HG02571 (cell line): ENCODE data around the gene GRAPL.
"Not testable (repeated sequence)": the region's sequence is repeated elsewhere in the genome, so short reads cannot be mapped to it uniquely, and the experiment has no call there.

ENCODE experiments used
- ATAC-seq: cut with Tn5 transposase; IDR thresholded peaks from one replicate; pipeline ENCODE4 v1.9.1; 2021; ENCODE audit warnings: mild to moderate bottlenecking, moderate library complexity; ENCODE audit not compliant: unreplicated experiment

The GRAPL gene

DNA sequence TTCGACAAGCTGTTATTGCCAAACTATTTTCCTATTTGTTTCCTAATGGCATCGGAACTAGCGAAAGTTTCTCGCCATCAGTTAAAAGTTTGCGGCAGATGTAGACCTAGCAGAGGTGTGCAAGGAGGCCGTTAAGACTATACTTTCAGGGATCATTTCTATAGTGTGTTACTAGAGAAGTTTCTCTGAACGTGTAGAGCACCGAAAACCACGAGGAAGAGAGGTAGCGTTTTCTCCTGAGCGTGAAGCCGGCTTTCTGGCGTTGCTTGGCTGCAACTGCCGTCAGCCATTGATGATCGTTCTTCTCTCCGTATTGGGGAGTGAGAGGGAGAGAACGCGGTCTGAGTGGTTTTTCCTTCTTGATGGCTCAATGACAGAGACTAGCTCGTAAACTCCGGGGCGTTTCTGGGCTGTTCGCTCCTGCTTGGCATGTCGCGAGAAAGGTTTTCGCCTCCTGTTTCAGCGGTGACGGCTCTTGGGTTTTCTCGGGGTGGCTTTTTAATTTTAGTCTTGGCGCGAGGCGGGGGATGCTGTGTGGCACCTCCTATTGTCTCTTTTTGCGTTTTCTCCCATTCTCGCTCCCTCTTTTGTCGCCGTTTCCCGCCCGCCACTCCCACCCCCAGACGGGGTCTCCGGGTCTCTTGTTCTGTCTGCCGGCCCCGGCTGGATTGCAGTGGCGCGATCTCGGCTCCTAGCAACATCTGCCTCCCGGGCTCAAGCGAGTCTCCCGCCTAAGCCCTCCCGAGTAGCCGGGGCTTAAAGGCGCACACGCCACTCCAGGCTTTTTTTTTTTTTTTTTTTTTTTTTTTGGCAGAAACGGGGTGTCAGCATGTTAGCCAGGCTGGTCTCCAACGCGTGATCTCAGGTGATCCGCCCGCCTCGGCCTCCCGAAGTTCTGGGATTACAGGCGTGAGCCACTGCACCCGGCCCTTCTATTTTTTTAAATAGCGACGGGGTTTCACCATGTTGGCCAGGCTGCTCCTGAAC, 60.8 kb downstream of the GRAPL start:
- ATAC-seq: peak; percentile 33

DNA sequence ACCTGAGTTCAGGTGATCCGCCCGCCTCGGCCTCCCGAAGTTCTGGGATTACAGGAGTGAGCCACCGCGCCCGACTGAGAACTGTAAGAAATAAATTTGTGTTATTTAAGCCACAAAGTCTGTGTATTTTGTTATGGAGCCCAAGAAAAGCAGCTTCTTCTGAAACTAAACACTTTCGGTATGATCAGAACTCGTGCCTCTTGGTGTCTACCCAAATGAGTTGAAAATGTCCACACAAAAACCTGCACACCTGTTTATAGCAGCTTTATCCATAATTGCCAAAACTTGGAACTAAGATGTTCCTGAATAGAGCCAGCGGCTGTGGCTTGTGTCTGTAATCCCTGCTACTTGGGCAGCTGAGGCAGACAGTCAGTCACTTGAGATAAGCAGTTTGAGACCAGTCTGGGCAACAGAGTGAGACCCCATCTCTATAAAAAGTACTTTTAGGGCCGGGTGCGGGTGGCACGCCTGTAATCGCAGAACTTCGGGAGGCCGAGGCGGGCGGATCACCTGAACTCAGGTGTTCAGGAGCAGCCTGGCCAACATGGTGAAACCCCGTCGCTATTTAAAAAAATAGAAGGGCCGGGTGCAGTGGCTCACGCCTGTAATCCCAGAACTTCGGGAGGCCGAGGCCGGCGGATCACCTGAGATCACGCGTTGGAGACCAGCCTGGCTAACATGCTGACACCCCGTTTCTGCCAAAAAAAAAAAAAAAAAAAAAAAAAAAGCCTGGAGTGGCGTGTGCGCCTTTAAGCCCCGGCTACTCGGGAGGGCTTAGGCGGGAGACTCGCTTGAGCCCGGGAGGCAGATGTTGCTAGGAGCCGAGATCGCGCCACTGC, 61.7 kb downstream of the GRAPL start:
- peak; percentile 48 for ATAC-seq

DNA sequence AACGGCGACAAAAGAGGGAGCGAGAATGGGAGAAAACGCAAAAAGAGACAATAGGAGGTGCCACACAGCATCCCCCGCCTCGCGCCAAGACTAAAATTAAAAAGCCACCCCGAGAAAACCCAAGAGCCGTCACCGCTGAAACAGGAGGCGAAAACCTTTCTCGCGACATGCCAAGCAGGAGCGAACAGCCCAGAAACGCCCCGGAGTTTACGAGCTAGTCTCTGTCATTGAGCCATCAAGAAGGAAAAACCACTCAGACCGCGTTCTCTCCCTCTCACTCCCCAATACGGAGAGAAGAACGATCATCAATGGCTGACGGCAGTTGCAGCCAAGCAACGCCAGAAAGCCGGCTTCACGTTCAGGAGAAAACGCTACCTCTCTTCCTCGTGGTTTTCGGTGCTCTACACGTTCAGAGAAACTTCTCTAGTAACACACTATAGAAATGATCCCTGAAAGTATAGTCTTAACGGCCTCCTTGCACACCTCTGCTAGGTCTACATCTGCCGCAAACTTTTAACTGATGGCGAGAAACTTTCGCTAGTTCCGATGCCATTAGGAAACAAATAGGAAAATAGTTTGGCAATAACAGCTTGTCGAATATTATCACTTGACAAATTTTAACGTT, 62.5 kb downstream of the GRAPL start:
- not testable (repeated sequence) for ATAC-seq

DNA sequence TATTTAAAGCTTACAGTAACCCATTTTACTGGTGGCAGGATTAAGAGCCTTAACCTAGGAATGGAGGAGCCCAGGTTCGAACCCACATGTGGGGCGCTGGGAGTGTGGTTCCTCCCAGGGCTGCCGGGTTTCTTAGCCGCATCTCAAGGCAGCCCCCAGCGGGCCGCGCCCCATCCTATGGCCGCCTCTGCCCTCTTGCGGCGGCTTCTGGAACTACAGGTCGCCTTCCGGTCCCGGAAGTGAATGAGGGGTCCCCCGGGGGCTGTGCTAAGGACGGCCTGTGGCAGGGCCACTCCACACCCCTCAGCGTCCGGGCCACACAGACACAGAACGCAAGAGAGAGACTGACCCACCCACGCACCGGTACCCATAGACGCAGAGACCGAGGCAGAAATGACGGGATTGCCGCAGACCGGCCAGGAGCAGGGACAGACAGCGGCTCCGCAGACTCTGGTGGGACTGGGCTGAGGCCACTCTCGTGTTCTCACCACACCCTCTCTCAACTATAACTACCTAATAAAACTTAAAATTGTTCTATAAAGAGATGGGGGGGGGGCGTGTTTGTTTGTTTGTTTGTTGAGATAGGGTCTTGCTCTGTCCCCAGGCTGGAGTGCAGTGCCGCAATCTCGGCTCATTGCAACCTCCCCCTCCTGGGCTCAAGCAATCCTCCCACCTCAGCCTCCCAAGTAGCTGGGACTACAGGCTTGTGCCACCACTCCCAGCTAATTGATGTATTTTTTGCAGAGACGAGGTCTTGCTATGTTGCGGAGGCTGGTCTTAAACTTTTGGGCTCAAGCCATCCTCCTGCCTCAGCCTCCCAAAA, 69.2 kb downstream of the GRAPL start:
- peak; percentile 85 for ATAC-seq

DNA sequence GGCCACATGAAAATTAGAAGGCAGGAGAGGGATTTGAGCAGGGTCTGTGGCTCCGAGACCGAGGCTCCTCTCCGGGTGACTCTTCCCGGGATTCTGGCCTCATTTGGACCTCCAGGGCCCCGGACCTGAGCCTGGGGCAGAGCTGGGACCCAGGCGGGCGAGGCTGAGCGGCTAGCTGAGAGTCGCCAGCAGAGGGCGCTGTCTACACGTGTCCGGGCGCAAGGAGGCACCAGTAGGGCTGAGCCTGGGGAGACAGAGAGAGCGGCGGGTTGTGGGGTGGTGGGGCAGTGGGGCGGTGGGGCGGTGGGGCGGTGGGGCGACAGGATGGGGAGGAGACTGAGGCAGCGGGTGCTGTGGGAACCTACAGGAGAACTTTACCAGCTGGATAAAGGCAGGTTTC, 75.1 kb downstream of the GRAPL start:
- not testable (repeated sequence) for ATAC-seq

DNA sequence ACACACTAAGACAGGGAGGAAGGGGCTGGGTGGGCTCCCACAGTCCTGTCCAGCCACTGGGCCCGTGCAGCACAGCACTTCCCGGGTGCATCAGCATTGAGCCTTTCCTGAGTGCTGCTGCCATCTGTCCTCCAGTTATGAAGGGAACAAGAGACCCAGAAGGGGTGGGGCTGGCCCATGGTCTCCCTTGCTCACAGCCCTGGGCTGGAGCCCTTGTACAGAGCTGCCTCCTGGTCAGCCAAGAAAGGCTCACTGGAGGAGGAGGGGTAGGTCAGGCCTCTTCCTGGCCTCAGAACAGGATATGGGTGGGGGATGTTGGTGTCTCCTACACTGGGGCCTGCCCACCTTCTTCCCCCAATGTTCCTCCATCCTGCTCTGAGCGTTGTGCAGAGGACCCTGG, 76.0 kb downstream of the GRAPL start:
- ATAC-seq: not testable (repeated sequence)
